ENCODE measurements around the gene DHCR24.
"Not testable (repeated sequence)": the region's sequence is repeated elsewhere in the genome, so short reads cannot be mapped to it uniquely, and the experiment has no call there.

Gene DHCR24, protein sequence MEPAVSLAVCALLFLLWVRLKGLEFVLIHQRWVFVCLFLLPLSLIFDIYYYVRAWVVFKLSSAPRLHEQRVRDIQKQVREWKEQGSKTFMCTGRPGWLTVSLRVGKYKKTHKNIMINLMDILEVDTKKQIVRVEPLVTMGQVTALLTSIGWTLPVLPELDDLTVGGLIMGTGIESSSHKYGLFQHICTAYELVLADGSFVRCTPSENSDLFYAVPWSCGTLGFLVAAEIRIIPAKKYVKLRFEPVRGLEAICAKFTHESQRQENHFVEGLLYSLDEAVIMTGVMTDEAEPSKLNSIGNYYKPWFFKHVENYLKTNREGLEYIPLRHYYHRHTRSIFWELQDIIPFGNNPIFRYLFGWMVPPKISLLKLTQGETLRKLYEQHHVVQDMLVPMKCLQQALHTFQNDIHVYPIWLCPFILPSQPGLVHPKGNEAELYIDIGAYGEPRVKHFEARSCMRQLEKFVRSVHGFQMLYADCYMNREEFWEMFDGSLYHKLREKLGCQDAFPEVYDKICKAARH

DNA sequence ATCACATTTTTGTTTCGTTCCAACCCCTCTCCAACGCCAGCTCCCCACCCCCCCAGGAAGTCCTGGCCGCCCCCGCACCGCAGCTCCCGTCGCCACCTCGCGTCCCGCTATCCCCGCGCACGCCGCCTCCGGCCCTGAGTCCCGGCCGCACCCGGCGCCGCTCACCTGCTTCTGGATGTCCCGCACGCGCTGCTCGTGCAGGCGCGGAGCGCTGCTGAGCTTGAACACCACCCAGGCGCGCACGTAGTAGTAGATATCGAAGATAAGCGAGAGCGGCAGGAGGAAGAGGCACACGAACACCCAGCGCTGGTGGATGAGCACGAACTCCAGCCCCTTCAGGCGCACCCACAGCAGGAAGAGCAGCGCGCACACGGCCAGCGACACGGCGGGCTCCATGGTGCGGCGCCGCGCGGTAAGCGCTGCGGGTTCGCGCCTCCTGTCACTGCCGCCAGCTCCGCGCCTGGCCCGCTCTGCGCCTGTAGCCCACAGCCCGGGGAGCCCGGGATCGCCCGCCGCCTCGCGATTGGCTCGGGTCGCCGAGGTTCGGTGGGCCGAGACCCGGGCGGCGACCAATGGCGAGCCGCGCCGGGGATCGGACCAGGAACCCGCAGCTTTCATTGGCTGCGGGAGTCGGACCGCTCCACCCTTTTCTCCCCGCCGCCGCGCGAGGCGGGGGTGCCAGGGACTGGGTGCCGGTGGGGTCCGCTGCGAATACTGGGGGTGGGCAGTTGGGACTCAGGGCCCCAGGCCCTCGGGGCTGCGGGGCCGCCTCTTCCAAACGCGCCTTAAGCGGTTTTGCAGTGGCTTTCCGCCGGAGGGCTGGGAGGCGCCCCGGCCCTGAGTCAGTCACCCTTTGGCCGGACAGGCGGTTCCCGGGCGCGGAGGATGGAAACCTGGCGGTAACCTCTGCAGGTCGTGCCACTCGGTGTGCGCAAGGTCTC, at the start of gene DHCR24:
TSS of gene DHCR24 (minus strand) at position 472 of the 941 bp plus-strand sequence. CDS start at position 396, 76 bp downstream.
- DNase-seq (ENCODE audit: low read depth in 1 of 2, low spot score in 1 of 2), result peak; percentile 39 to 55

DNA sequence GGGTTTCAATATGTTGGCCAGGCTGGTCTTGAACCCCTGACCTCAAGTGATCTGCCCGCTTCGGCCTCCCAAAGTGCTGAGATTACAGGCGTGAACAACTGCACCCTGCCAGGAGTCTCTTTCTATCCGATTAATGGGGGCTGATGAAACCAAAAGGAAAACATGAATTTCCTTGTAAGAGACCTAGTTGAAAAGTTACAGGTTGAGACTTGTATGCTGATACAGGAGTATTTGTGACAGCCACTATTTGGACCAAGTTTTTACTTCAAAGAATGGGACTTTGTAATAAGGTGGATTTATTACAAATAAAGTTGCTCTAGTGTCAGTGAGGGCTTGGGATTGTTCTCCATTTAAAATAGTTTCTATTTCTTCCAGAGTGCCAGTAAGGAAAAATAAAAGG, 49.8 kb upstream of the DHCR24 start:
- DNase-seq (ENCODE audit: low read depth in 1 of 2, low spot score in 1 of 2), result no peak

DNA sequence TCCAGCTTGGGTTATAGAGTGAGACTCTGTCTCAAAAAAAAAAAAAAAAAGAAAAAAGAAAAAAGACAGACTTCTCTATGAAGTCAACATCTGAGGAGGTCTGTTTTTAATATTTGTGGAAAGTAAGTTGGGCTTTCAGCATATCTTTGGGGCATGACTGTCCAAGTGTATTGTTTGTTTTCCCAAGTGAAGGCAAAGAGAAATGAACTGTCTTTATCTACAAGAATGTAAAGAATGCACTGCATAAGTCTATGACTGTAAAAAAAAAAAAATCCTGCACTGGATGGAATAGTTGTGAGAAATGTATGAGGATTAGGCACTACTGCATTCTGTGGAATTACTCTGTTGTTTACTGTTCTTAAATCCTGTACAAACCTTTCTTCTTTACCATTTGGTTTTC, 47.9 kb upstream of the DHCR24 start:
- DNase-seq (ENCODE audit: low read depth in 1 of 2, low spot score in 1 of 2), result no peak

DNA sequence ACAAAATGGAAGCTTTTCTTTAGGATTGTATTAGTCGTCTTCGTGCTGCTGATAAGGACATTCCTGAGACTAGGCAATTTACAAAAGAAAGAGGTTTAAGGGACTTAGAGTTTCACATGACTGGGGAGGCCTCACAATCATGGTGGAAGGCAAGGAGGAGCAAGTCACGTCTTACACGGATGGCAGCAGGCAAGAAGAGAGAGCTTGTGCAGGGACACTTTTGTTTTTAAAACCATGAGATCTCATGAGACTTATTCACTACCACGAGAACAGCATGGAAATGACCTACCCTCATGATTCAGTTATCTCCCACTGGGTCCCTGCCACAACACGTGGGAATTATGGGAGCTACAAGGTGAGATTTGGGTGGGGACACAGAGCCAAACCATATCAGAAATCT, 47.1 kb upstream of the DHCR24 start:
- not testable (repeated sequence) for DNase-seq (ENCODE audit: low read depth in 1 of 2, low spot score in 1 of 2)

DNA sequence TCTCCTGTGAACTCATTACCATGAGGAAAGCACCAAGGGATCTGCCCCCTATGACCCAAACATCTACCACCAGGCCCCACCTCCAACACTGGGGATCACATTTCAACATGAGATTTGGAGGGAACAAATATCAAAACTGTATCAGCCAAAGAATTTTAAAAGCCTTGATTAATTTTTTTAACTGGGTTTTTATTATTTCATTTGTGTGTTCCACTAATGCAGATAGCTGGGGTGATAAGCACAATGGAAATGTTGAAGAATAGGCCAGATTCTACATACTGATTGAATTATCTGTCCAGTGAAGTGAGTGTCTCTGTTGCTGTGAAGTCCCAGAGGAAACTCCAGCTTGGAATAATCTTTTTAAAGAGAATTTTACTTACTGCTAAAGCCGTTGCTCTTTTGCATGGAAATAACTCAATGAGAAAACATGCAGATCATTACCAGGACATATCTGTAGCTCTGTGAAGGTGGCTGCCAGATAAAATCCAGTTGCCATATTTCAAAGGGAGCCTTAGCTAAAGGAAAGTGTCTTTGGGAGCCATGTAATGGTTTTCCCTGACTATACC, 44.4 kb upstream of the DHCR24 start:
- no peak for DNase-seq (ENCODE audit: low read depth in 1 of 2, low spot score in 1 of 2)

DNA sequence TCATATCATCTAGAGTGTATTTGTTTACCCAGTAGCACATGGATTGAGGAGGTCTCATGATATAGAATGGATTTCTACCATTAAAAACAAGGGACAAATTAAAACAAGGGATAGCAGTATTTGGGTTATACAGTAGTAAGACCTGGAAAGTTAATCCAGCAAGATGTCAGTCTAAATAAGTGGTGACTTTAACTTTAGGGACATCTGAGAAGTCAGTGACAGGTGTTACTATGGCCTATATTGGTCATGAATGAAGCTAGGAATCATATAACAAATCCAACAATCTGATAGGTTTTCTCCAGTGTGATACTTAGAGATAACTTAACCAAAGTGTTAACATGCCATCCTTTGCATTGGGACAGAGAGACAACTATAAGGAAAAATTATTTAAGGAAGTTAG, 42.7 kb upstream of the DHCR24 start:
- no peak for DNase-seq (ENCODE audit: low read depth in 1 of 2, low spot score in 1 of 2)

DNA sequence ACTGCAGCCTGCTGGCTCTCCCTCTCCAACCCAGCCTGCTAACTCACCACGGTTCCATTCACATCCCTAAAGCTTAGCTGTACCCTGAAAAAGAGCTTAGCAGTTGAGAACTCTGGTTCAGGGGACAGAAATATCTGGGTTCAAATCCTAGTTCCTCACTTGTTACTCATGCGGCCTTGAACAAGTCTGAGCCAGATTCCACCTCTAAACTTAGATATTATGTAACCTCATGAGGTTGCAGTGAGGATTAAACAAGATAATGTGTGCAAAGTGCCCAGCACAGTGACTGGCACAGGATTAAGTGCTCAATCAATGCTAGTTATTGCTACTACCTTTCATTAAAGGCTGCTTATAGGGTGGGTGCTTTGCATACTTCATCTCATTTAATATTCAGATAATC, 41.3 kb upstream of the DHCR24 start:
- DNase-seq (ENCODE audit: low read depth in 1 of 2, low spot score in 1 of 2), result no peak

DNA sequence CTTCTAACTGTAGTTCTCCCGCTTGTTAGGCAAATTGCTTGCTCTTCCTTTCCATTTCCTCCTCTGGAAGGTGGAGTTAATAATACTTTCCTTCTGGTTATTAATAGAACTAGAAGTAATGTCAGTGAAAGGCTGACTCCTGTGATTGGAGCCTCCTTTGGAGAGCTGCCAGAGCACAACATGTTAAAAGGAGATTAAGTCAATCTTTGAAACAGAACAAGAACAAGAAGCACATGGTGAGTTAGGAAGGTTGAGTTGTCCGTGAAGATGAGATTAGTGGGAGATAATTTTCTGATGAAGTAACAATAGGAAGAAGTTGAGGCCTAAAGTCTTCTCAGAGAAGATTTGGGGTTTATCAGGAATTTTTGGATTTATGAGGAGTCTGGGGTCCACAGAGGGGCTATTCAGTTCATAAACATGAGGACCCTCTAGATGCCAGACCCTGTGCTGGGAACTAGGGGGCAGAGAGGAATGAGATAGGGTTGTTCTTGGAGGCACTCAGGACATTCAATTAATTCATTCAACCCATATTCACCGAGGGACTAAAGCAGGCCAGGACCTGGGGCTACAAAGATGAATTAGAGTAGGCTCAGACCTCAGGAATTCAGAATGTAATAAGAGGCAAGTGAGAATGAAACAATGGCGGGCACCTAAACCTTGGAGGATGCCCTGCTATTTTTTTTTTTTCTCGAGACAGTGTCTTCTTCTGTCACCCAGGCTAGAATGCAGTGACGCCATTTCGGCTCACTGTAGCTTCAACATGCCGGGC, 40.7 kb upstream of the DHCR24 start:
- no peak for DNase-seq (ENCODE audit: low read depth in 1 of 2, low spot score in 1 of 2)

DNA sequence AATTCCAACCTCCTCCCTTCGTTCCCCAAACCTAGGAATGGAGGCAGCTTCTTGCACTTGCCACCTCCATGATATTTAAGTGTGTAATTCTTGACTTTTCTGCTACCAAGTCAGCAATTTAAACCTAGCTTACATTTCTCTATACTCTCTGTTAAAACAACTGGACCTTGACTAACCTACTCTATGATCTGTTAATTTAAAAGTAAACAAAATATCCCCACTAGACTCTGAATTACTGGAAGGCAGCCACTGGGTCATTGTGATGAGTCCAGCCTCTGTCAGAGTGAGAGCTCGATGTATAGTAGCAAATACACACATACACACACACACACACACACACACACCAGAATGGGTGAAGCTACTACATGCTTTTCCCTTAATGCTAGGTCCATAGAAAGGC, 40.0 kb upstream of the DHCR24 start:
- no peak for DNase-seq (ENCODE audit: low read depth in 1 of 2, low spot score in 1 of 2)

DNA sequence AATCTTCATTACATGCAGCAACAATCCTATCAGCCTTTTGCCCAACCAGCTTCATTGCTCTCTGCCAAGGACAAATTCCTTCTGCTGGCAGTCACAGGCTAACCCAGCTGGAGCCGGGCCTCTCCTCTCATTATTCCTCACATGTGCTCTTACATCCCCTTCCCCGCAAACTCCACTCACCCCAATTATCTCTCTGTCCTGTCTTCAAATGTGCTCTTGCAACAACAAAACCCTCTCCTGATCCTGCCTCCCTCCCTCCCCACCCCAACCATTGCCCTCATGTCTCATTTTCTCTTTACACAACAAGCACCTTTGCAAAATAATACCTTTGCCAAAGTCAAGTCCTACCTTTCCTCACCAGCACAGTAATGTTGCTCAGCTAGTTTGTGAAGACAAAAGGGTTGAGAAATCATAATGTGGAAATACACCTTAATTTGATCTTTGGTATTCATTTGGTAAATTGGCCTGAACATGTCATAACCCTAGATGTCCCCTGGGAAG, 36.0 kb upstream of the DHCR24 start:
- DNase-seq (ENCODE audit: low read depth in 1 of 2, low spot score in 1 of 2), result no peak

DNA sequence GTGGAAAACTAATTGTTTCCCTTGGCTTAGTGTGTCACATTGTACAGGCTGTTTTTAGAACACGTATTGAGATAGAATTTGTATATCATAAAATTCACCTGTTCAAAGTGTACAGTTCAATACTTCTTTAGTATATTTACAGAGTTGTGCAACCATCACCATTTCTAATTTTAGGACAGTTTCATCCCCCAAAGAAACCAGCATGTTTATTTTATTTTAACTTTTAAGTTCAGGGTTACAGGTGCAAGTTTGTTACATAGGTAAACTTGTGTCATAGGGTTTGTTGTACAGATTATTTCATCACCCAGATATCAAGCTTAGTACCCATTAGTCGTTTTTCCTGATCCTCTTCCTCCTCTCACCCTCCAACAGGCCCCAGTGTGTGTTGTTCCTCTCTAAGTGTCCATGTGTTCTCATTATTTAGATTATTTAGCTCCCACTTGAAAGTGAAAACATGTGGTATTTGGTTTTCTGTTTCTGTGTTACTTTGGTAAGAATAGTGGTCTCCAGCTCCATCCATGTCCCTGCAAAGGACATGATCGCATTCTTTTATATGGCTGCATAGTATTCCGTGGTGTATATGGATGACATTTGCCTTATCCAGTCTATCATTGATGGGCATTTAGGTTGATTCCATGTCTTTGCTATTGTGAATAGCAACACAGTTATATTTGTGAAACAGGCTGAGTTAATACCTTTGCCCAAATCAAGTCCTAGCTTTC, 35.2 kb upstream of the DHCR24 start:
- no peak for DNase-seq (ENCODE audit: low read depth in 1 of 2, low spot score in 1 of 2)

DNA sequence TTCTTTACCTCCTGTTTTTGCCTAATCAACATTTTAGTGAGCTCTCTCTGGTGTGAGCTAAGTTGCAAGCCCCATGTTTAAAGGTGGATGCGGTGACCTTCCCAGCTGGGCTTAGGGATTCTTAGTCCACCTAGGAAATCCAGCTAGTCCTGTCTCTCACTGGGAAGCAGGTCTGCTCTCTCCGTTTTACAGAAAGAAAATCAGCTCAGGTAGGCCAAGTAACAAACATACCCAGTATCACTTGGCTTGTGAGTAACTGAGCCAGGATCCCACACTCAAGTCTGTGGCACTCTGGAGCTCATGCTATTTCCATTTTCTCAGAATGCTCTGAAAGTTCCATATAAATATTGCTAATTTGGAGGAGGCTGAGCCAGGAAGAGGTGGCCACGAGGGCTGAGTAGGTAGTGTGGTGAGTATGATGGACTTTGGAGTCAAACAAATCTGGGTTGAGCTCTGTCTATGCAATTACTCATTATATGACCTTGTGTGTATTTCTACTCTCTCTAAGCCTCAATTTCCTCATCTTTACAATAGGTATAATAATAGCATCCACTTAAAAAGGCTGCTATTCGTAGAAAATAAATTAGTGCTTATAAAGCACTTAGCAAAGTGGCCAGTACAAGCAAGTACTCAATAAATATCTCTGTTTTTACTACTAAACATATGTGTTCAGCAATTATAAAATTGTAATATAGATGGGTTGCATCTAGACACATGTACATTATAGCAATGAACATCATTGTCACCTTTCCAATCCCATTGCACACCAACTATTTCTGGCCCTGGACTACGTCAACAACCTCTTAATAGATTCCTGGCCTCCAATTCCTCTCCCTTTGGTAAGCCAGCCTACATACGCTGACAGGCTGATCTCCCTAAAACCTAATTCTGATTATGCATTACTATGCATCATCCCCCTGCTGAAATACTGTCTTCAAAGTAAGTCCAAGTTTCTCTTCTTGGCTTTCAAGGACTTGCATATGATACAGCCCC, 32.7 kb upstream of the DHCR24 start:
- DNase-seq (ENCODE audit: low read depth in 1 of 2, low spot score in 1 of 2), result no peak

DNA sequence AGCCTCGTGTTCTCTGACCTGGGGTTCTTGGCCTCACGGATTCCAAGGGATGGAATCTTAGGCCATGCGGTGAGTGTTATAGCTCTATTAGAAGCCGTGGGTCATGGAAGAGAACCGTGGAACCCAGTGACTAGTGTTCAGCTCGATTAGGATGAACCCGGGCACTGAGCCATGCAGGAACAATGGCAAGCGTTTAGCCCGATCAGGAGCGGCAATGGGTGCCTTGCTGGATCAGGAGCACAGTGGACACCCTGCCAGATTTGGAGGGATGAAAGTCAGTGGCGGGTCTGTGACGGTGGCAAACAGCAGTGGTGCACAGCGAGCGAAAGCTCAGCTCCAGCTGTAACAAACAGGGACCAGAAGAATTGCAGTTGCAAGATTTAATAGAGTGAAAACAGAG, 24.1 kb upstream of the DHCR24 start:
- DNase-seq (ENCODE audit: low read depth in 1 of 2, low spot score in 1 of 2), result not testable (repeated sequence)

DNA sequence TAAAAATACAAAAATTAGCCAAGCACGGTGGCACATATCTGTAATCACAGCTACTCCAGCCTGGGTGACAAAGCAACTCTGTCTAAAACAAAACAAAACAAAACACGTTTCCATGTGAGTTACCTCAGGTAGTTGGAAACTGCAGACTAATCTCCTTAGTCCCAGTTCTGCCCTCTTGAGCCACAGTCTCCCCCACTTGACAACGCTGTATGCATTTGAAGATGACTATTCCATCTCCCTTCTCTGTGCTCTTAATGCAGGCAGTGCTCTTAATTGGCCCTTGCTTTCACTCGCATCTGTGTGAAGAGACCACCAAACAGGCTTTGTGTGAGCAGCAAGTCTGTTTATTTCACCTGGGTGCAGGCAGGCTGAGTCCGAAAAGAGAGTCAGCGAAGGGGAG, 19.6 kb upstream of the DHCR24 start:
- no peak for DNase-seq (ENCODE audit: low read depth in 1 of 2, low spot score in 1 of 2)

DNA sequence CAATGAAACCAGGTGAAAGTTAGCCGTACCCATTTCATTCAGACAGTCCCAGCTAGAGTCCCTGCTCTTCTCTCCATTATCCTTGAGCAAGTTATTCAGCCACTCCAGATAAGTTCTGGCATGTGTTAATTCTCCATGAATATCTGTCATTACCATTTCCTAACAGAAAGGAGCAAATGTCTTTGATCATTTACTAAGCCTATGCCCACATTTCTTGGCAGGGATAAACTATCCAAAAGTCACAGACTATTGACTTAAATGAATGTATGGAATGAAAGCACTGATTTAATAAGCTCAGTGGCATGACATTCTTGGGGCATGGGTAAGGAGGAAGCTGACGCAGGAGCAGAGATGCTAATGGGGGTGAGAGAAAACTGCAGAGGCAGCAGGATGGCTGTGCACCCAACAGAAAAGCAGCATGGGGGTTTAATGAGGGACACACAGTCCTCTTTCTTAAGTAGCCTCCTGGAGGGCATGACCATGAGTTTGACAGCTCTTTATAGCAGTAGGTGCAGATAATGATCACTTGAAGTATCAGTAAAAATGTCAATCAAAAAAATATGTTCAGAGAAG, 17.6 kb upstream of the DHCR24 start:
- no peak for DNase-seq (ENCODE audit: low read depth in 1 of 2, low spot score in 1 of 2)

DNA sequence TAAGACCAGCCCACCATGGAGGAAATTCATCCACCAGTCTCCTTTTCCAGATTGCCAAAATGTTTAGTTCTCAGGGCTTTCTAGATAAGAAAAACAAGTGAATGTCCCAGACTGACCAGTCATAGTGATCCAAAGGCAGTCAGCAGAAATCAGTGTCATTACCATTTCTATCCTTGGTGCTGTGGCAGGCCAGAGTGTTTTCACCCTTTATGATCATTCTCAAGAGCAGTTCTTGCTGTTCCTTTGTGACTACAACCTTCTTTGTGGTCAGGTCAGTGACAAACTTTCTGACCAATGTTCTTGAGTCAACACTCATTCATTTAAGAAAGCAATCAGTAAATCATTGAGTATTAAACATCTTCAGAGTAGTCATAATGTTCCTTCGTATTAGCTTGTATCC, 7.3 kb upstream of the DHCR24 start:
- DNase-seq (ENCODE audit: low read depth in 1 of 2, low spot score in 1 of 2), result no peak

DNA sequence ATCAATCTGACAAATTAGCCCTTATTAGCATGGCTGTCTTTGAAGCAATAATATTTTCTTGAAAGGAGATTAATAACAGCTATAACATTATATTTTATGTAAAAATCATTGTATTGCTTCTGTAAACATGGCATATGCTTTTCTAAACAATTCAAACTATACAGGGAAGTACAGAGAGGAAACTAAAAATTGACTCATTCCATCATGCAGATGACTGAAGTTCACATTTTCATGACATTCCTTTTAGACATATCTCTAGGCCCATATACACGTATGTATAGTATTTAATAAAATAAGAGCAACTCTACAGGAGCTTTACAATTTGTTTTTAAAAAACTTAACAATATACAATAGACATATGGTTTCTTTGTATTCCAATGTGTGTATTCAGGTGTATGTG, 5.6 kb upstream of the DHCR24 start:
- DNase-seq (ENCODE audit: low read depth in 1 of 2, low spot score in 1 of 2), result no peak

DNA sequence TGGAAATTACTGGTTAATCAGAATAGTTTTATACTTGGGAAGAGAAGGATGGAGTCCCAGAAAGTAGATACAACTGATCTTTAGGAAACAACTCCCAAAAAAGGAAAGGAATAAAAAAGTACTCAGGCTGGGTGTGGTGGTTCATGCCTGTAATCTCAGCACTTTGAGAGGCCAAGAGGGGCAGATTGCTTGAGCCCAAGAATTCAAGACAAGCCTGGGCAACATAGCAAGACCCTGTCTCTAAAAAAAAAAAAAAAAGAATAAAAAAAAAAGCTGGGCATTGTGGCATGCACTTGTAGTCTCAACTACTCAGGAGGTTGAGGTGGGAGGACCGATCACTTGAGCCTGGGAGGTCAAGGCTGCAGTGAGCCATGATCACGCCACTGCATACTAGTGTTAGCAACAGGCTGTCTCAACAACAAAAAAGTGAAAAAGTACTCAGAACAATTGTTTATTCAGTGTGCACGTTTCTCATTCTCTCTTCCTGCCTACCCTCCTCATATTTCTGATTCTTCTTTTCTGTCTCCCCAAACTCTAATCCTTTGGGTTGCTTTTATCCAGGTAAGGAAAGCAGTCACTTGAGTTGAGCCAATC, 2.2 kb upstream of the DHCR24 start:
- no peak for DNase-seq (ENCODE audit: low read depth in 1 of 2, low spot score in 1 of 2)

All from activated CD4-positive, alpha-beta T cell treated with anti-CD3 and anti-CD28 coated beads, Interleukin-2, amount 50 U/mL, for 24 hours (primary cell).